HEK293T (cell line): ENCODE results near the gene PBOV1.

Experiments used
- ARNT ChIP-seq: fragments of 450-650 bp; IDR thresholded peaks from 2 replicates; pipeline ENCODE4 v1.6.1; 2017; ENCODE audit warnings: mild to moderate bottlenecking
- ELF4 ChIP-seq: fragments of 450-650 bp; IDR thresholded peaks from 2 replicates; pipeline ENCODE4 v1.6.1; 2017; ENCODE audit warnings: antibody characterized with exemption
- FOXM1 ChIP-seq: fragments of 450-650 bp; IDR thresholded peaks from 2 replicates; pipeline ENCODE4 v1.6.1; 2017; ENCODE audit warnings: mild to moderate bottlenecking, borderline replicate concordance
- HDGF ChIP-seq: fragments of 450-650 bp; IDR thresholded peaks from 2 replicates; pipeline ENCODE4 v1.6.1; 2017; ENCODE audit warnings: antibody characterized with exemption, borderline replicate concordance
- LEF1 ChIP-seq: fragments of 450-650 bp; IDR thresholded peaks from 2 replicates; pipeline ENCODE4 v1.6.1; 2017; ENCODE audit warnings: mild to moderate bottlenecking, borderline replicate concordance
- NFRKB ChIP-seq: fragments of 450-650 bp; IDR thresholded peaks from 2 replicates; pipeline ENCODE4 v1.6.1; 2016; ENCODE audit warnings: mild to moderate bottlenecking, moderate library complexity
- TARDBP ChIP-seq: fragments of 450-650 bp; IDR thresholded peaks from 2 replicates; pipeline ENCODE4 v1.6.1; 2016

- TF ChIP-seq ELF4 (no peak), ARNT (no peak), FOXM1 (no peak), LEF1 (no peak), HDGF (no peak), NFRKB (no peak), TARDBP (no peak)
Measured at GRCh38 chr6:138187156-138187555, 31.1 kb downstream of the PBOV1 start.
